Measurements from ENCODE around the gene DIAPH2.

- TF ChIP-seq CTCF (conservative IDR thresholded peaks at IDR 0.05; ENCODE audit: low read depth, low read length) (no peak), EZH2 (IDR thresholded peaks at IDR 0.05; ENCODE audit: borderline replicate concordance, low read depth, low read length, poor library complexity, severe bottlenecking) (no peak)
Observed at GRCh38 chrX:96834137-96834536, 149.5 kb downstream of the DIAPH2 start.
